GM12873 (cell line): ENCODE data around the gene KRTAP4-12.

Experiments used
- CTCF ChIP-seq: IDR thresholded peaks from 2 replicates; pipeline ENCODE4 v1.5.1; 2012; ENCODE audit warnings: low read depth, mild to moderate bottlenecking, moderate library complexity, low read length, control low read depth; ENCODE audit not compliant: insufficient read depth; ENCODE audit errors: missing control alignments

Gene KRTAP4-12

GRCh38 chr17:41151525-41151924 lies 27.5 kb upstream of the KRTAP4-12 start:
- no peak for TF ChIP-seq CTCF

- TF ChIP-seq CTCF, result no peak
These were observed 26.0 kb upstream of the KRTAP4-12 start for GRCh38 chr17:41150026-41150425.

GRCh38 chr17:41149652-41149985 lies 25.6 kb upstream of the KRTAP4-12 start, which contains the start of gene KRTAP4-5:
TSS of gene KRTAP4-5 (minus strand) at chr17:41149825. CDS start at chr17:41149767, 58 bp downstream.
- no peak for TF ChIP-seq CTCF

GRCh38 chr17:41147531-41148204 lies 23.7 kb upstream of the KRTAP4-12 start:
- TF ChIP-seq CTCF, result no peak

GRCh38 chr17:41145261-41145660 lies 21.3 kb upstream of the KRTAP4-12 start:
- no peak for TF ChIP-seq CTCF

GRCh38 chr17:41144846-41145245 lies 20.9 kb upstream of the KRTAP4-12 start:
- TF ChIP-seq CTCF, result no peak

- TF ChIP-seq CTCF, result no peak
These were observed 17.4 kb upstream of the KRTAP4-12 start for GRCh38 chr17:41141361-41141760.
